ENCODE data around the gene FBXW10B. TPM values are rescaled to one million over a fixed set of nuclear protein-coding genes. Genes with fewer than 3 reads are reported as not detected.
"Not testable (repeated sequence)": the region's sequence is repeated elsewhere in the genome, so short reads cannot be mapped to it uniquely, and the experiment has no call there.

Gene FBXW10B
- 6.9 TPM for total RNA-seq

DNA sequence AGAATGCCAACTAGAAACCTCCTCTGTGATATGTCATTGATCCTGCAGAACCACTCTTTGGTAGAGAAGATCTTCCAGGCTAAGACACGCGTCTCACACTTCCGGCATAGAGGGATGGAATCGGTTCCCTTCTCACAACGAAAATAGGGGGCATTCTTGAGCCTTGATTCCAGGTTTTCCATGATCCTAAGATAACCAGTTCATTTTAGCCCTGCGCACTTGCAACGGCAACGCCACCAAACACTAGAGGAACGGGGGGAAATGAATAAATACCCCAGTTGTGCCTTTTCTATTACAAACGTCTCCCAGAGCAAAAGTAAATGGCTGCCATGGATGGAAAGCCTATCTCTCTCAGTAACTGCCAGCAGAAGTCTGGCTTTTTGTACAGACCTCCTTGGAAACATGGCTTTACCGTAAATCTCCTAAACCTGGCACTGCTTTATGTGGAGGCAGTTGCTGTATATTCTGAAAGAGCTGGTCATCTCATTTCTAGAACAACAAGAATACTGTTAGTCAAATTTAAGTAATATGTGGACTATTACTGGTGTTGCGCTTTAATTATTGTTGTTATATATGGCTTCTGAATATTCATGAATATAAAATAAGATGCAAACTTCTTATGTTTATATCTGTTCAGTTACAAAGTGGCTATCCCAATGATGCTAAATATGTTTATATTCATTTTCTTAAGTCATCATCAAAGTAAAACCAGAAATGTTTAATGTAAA is at the start of gene FBXW10B:
TSS of gene FBXW10B (minus strand) at position 374 of the 728 bp plus-strand sequence. CDS start at position 182, 192 bp downstream.
- intact Hi-C loops (cut with DNase I); H3K36me3 ChIP-seq; H3K4me3 ChIP-seq; H3K4me1 ChIP-seq; H3K9me3 ChIP-seq; DNase-seq (ENCODE audit: extremely low spot score in 2 of 2); H3K27ac ChIP-seq; H3K27me3 ChIP-seq: not testable (repeated sequence)

DNA sequence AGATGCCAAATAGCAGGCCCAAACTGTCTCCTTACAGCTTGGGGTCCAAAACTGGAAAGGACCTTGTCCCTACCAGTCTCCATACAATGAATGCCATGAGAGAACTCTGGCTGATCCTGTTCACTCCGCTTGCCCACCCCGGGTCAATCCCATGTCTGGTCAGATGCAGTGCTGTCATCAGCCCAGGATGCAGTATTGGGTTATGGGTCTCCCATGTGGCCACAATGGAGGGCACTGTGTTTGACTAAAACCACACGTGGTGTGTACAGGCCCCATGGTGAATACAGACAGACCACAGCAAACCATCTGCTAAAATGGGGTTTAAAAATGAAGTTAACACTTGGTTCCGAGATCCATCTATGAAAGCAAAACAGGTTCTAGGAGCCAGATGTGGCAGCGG is 44.2 kb upstream of the FBXW10B start:
- H3K36me3 ChIP-seq = no peaks in the 10 kb centered on the region
- intact Hi-C loops (cut with DNase I) = no loop called here
- DNase-seq (ENCODE audit: extremely low spot score in 2 of 2) = no peak
- no peaks in the 10 kb centered on the region for H3K4me1 ChIP-seq
- H3K4me3 ChIP-seq = no peak overlapping the region
- no peak overlapping the region for H3K27ac ChIP-seq
- H3K9me3 ChIP-seq = no peaks in the 10 kb centered on the region
- no peaks in the 10 kb centered on the region for H3K27me3 ChIP-seq
- TF ChIP-seq POLR2AphosphoS5 (IDR thresholded peaks at IDR 0.05; ENCODE audit: insufficient read depth in 1 of 2, low read depth in 1 of 2) (no peak), CTCF (IDR thresholded peaks at IDR 0.05) (no peak), POLR2A (IDR thresholded peaks at IDR 0.05) (no peak)

DNA sequence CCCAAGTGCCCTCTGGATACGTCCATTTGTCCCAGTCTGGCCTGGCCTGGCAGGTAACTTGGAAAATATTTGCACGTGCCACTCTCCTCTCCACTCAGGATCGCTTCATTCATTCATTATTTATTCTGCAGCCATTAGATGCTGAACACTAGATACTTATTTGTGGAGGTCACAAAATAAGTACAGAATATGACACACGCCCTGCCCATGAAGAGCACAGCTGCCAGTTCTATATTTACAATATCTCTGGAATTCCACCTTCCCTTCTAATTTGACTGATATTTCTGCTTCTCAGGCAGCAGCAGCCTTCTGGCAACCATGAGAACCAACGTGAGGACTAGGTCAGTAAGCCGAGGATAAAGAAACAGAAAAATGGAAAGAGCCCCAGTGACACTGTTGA is 43.7 kb upstream of the FBXW10B start:
- intact Hi-C loops (cut with DNase I) = no loop called here

DNA sequence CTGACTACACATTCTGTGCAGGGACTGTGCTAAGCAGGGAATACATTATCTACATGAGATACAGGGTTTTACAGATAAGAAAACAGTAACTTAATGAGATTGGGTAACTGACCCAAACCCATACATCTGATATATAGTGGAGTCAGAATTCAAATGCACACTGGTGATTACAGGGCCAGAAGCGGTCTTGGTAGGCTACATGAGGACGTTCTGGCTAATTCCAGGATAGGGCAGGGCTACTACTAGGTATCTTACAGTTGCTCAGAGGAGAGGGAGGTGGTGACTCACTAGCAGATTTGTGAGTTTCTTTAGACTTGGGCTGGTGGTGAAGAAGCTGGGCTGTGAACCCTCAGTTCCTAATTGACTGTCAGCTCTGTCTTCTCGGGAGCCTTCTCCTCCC is 43.2 kb upstream of the FBXW10B start:
- TF ChIP-seq POLR2AphosphoS5 (IDR thresholded peaks at IDR 0.05; ENCODE audit: insufficient read depth in 1 of 2, low read depth in 1 of 2) = no peak
- no peak for TF ChIP-seq CTCF (IDR thresholded peaks at IDR 0.05)
- H3K4me3 ChIP-seq = no peak overlapping the region
- H3K9me3 ChIP-seq = no peaks in the 10 kb centered on the region
- intact Hi-C loops (cut with DNase I) = no loop called here
- no peaks in the 10 kb centered on the region for H3K36me3 ChIP-seq
- no peaks in the 10 kb centered on the region for H3K27me3 ChIP-seq
- H3K27ac ChIP-seq = no peak overlapping the region
- H3K4me1 ChIP-seq = no peaks in the 10 kb centered on the region
- DNase-seq (ENCODE audit: extremely low spot score in 2 of 2) = peak in 1 of 2 donors; percentile 19

More for the DNA sequence above, 43.7 kb upstream of the FBXW10B start:
- no peak for TF ChIP-seq POLR2AphosphoS5 (IDR thresholded peaks at IDR 0.05; ENCODE audit: insufficient read depth in 1 of 2, low read depth in 1 of 2)
- no peak for TF ChIP-seq CTCF (IDR thresholded peaks at IDR 0.05)
- TF ChIP-seq POLR2A (IDR thresholded peaks at IDR 0.05) = no peak
- Histone ChIP-seq H3K4me1 (no peaks in the 10 kb centered on the region), H3K4me3 (no peak overlapping the region), H3K36me3 (no peaks in the 10 kb centered on the region), H3K27me3 (no peaks in the 10 kb centered on the region), H3K9me3 (no peaks in the 10 kb centered on the region), H3K27ac (no peak overlapping the region)
- no peak for DNase-seq (ENCODE audit: extremely low spot score in 2 of 2)

- TF ChIP-seq CTCF (IDR thresholded peaks at IDR 0.05) = no peak
- no peak for TF ChIP-seq POLR2A (IDR thresholded peaks at IDR 0.05)
- TF ChIP-seq POLR2AphosphoS5 (IDR thresholded peaks at IDR 0.05; ENCODE audit: insufficient read depth in 1 of 2, low read depth in 1 of 2) = no peak
- intact Hi-C loops (cut with DNase I) = no loop called here
- no peaks in the 10 kb centered on the region for H3K36me3 ChIP-seq
- no peak overlapping the region for H3K27ac ChIP-seq
- H3K4me1 ChIP-seq = no peaks in the 10 kb centered on the region
- H3K27me3 ChIP-seq = no peaks in the 10 kb centered on the region
- no peaks in the 10 kb centered on the region for H3K9me3 ChIP-seq
- no peak for DNase-seq (ENCODE audit: extremely low spot score in 2 of 2)
- H3K4me3 ChIP-seq = no peak overlapping the region
These were observed 40.6 kb upstream of the FBXW10B start for GRCh38 chr17:15660077-15660476.

Measured in vagina (tissue), 2 donors.